GM12878 (cell line): Measurements from ENCODE around the gene MS4A6E. TPM values are rescaled to one million over a fixed set of nuclear protein-coding genes. Genes with fewer than 3 reads are reported as not detected.
"Not testable (repeated sequence)": the region's sequence is repeated elsewhere in the genome, so short reads cannot be mapped to it uniquely, and the experiment has no call there.

Experiments used
- ATAC-seq: fragments of 200-7000 bp; cut with Tn5 transposase; 3 replicates; pipeline ENCODE4 v1.9.1; 2020; ENCODE audit warnings: mild to moderate bottlenecking, moderate library complexity
- BruUV-seq: library from RNA; stranded (reverse); fragments of 400-500 nt; replicated peaks from 2 replicates; lab custom pipeline; 2021; lab: Mats Ljungman, UMichigan
- CTCF ChIA-PET: fragments of 300-600 bp; sonication (Branson Sonifier 250); formaldehyde crosslinking; extraction: SDS; loops from one replicate; lab custom pipeline; 2021; ENCODE audit warnings: inconsistent platforms; lab: Yijun Ruan, JAX
- POLR2A ChIA-PET: fragments of 350-600 bp; formaldehyde crosslinking; extraction: SDS; loops from one replicate; lab custom pipeline; 2021; ENCODE audit warnings: inconsistent platforms; lab: Charles Lee
- RAD21 ChIA-PET: fragments of 300-600 bp; sonication (Branson Sonifier 250); formaldehyde crosslinking; loops from one replicate; lab custom pipeline; 2023; ENCODE audit warnings: antibody characterized with exemption; ENCODE audit not compliant: unreplicated experiment; lab: Charles Lee
- SMC1A ChIA-PET: fragments of 300-600 bp; sonication (Branson Sonifier 250); formaldehyde crosslinking; loops from one replicate; lab custom pipeline; 2023; ENCODE audit not compliant: unreplicated experiment, uncharacterized antibody; lab: Charles Lee
- DNase-seq: peaks from one replicate; pipeline ENCODE4 v3.0.0-alpha.2; 2011; ENCODE audit warnings: low read depth, low spot score
- FAIRE-seq: peaks from 3 replicates; lab custom pipeline; 2011; peaks lifted over from hg19 to GRCh38; lab: Jason Lieb, UNC
- H2AFZ ChIP-seq: 2 replicates; pipeline ENCODE4 v1.6.0; 2011; ENCODE audit warnings: low read depth, low read length, control low read depth; ENCODE audit not compliant: control insufficient read depth
- H3K27ac ChIP-seq: 2 replicates; pipeline ENCODE4 v1.5.1; 2011; ENCODE audit warnings: control low read depth; ENCODE audit not compliant: control insufficient read depth, insufficient read depth
- H3K27me3 ChIP-seq, 2 experiments: replicated peaks in 1 of 2; 2 replicates each; pipeline versions ENCODE4 v1.6.0 to v1.6.1; 2011; ENCODE audit warnings: low read length in 1 of 2; ENCODE audit not compliant: control insufficient read depth in 2 of 2, insufficient read depth in 2 of 2
- H3K36me3 ChIP-seq, 2 experiments: 2 replicates each; pipeline ENCODE4 v1.5.1; 2011; ENCODE audit warnings: low read length in 1 of 2; ENCODE audit not compliant: control insufficient read depth in 2 of 2, insufficient read depth in 2 of 2
- H3K4me1 ChIP-seq: 2 replicates; pipeline ENCODE4 v1.6.1; 2011; ENCODE audit warnings: mild to moderate bottlenecking, low read length, moderate library complexity, mixed read lengths; ENCODE audit not compliant: control insufficient read depth, insufficient read depth
- H3K4me2 ChIP-seq: 2 replicates; pipeline ENCODE4 v1.6.0; 2011; ENCODE audit warnings: control low read depth; ENCODE audit not compliant: control insufficient read depth, insufficient read depth
- H3K4me3 ChIP-seq: fragments of 200-600 bp; sonication (generic); 2 replicates; pipeline ENCODE4 v1.5.1; 2016
- H3K79me2 ChIP-seq: 2 replicates; pipeline ENCODE4 v1.6.0; 2011; ENCODE audit warnings: low read length; ENCODE audit not compliant: control insufficient read depth, insufficient read depth
- H3K9ac ChIP-seq: 2 replicates; pipeline ENCODE4 v1.8.0; 2011; ENCODE audit warnings: low read length, control low read depth, mixed read lengths; ENCODE audit not compliant: control insufficient read depth, insufficient read depth
- H3K9me3 ChIP-seq: replicated peaks from 3 replicates; pipeline ENCODE4 v1.5.1; 2011; ENCODE audit warnings: mild to moderate bottlenecking, low read length; ENCODE audit not compliant: control insufficient read depth, insufficient read depth
- H4K20me1 ChIP-seq: 2 replicates; pipeline ENCODE4 v1.6.0; 2011; ENCODE audit not compliant: control insufficient read depth, insufficient read depth
- FOS ChIP-seq: IDR thresholded peaks from 3 replicates; pipeline ENCODE4 v1.6.1; 2011; ENCODE audit warnings: borderline replicate concordance; ENCODE audit not compliant: insufficient read length; ENCODE audit errors: extremely low read depth
- NFYB ChIP-seq: IDR thresholded peaks from 2 replicates; pipeline ENCODE4 v1.6.1; 2011; ENCODE audit warnings: low read depth, mild to moderate bottlenecking, low read length, improper control_type of control experiment, moderate library complexity; ENCODE audit not compliant: insufficient read depth
- PML ChIP-seq: IDR thresholded peaks from 2 replicates; pipeline ENCODE4 v1.6.1; 2012; ENCODE audit warnings: low read length, inconsistent platforms
- REST ChIP-seq: IDR thresholded peaks from 2 replicates; pipeline ENCODE4 v1.6.1; 2012; ENCODE audit warnings: mild to moderate bottlenecking, low read depth, low read length
- SP1 ChIP-seq: IDR thresholded peaks from one replicate; pipeline ENCODE4 v1.6.1; 2011; ENCODE audit warnings: low read depth, low read length
- TAF1 ChIP-seq: IDR thresholded peaks from 2 replicates; pipeline ENCODE4 v1.6.1; 2011; ENCODE audit warnings: mild to moderate bottlenecking, low read depth, low read length, borderline replicate concordance
- WGBS: methylation state at CpG from one replicate; pipeline ENCODE4 v1.1.6; 2016; ENCODE audit warnings: low lambda C conversion rate; ENCODE audit not compliant: insufficient replicate concordance, insufficient coverage; ENCODE audit errors: missing lambda C conversion rate; 5-methylcytosine and 5-hydroxymethylcytosine counted together
- in situ Hi-C: fragments of 300-500 bp; cut with MboI; formaldehyde crosslinking; loops from 9 replicates; pipeline ENCODE4 v1.14.3; 2018; ENCODE audit warnings: mixed read lengths
- intact Hi-C: fragments of 100-400 bp; cut with micrococcal nuclease; formaldehyde crosslinking; loops from one replicate; pipeline ENCODE4 v1.14.2; 2022; ENCODE audit not compliant: unreplicated experiment
- polyA plus RNA-seq, 11 experiments: library from polyadenylated mRNA; depleted of rRNA in 4 of 11; unstranded in 6 of 11; stranded (reverse) in 5 of 11; fragments of >200 nt; fragmentation: Nextera tagmentation in 4 of 11; fragmentation: Illumina TruSeq in 1 of 11; extraction: Ambion mirVana in 4 of 11; extraction: Trizol in 1 of 11; gene quantifications; 1 replicate in 1 of 11; 2 replicates in 10 of 11; pipeline versions ENCODE4 v1.2.1 to v1.2.3, GENCODE V29; 2011 to 2016; ENCODE audit warnings: inconsistent platforms in 2 of 11, missing spikeins in 2 of 11, low read depth in 1 of 11
- total RNA-seq, 4 experiments: library from RNA; depleted of rRNA in 3 of 4; stranded (reverse); fragments of >200 nt in 3 of 4; fragmentation: Illumina TruSeq in 1 of 4; extraction: Trizol in 1 of 4; gene quantifications; 2 replicates each; pipeline versions ENCODE4 v1.2.1 to v1.2.3, GENCODE V29; 2013 to 2021

Gene MS4A6E
- total and polyA plus RNA-seq, 10 of the 15 experiments (the other 5 are each of a cell fraction or from before 2014, with no cell fraction given), result 0.14 to 0.86 (median 0.47) TPM; not detected in 5

DNA sequence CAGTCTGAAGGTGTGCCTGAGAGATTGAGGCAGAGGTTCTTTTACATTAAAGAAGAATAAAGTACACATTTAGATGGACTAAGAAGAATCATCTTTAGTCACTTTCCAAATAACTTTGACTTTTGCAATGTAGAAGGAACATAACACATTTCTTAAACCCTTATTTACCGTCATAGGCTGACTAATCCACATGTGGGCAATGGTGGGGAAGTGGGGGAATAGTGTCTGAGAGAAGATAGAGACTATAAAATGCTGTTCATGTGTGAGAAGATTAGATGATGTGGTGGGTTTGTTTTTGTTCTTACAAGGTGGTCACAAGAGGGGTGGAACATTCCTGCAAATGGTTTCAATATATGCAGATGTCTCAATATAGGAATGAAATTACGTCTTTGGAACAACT, 44.8 kb upstream of the MS4A6E start:
- CTCF ChIA-PET, result interaction anchor here (1.0 to 2.6 kb wide), 5 partner anchors 14 to 205 kb away, joined by 3 to 11 read pairs (median 3); no protein-coding TSS in a partner anchor
- RAD21 ChIA-PET, result interaction anchor here (1.0 kb wide), 1 partner anchor 16 kb away, joined by 3 read pairs; no protein-coding TSS in a partner anchor
- Histone ChIP-seq H3K27ac (no peak overlapping the region), H3K79me2 (no peaks in the 10 kb centered on the region), H3K4me3 (no peak overlapping the region), H3K9ac (no peak overlapping the region), H2AFZ (no peak overlapping the region), H3K4me2 (no peak overlapping the region), H4K20me1 (no peaks in the 10 kb centered on the region), H3K36me3 (no peaks in the 10 kb centered on the region), H3K4me1 (no peaks in the 10 kb centered on the region), H3K27me3 (no peaks in the 10 kb centered on the region), H3K9me3 (no peaks in the 10 kb centered on the region)
- no peak for ATAC-seq
- intact Hi-C loops (no loop called here), in situ Hi-C loops (no loop called here)
- WGBS, result 31% methylated on average over 2 of the region's 2 CpGs
- POLR2A ChIA-PET, result no interaction called here
- no peak for DNase-seq
- FAIRE-seq, result no peak
- SMC1A ChIA-PET, result interaction anchor here (1.0 kb wide), 1 partner anchor 56 kb away, joined by 3 read pairs; no protein-coding TSS in a partner anchor
- TF ChIP-seq TAF1 (no peak), REST (no peak), PML (no peak), NFYB (no peak), FOS (no peak), SP1 (no peak)
- BruUV-seq, result no TSS peak

- H2AFZ ChIP-seq, ATAC-seq, H3K4me3 ChIP-seq, CTCF ChIA-PET, SMC1A ChIA-PET, intact Hi-C loops, H3K27me3 ChIP-seq, H3K4me1 ChIP-seq, POLR2A ChIA-PET, BruUV-seq, H3K79me2 ChIP-seq, H3K27ac ChIP-seq, FAIRE-seq, DNase-seq, H3K4me2 ChIP-seq, H3K9me3 ChIP-seq, H3K36me3 ChIP-seq, H4K20me1 ChIP-seq, in situ Hi-C loops, RAD21 ChIA-PET, H3K9ac ChIP-seq: not testable (repeated sequence)
- WGBS, result 73% methylated on average over 7 of the region's 7 CpGs
Observed at GRCh38 chr11:60285411-60286126, 41.5 kb upstream of the MS4A6E start.
